ENCODE data around the gene ZNF23.

ZNF23 gene

GRCh38 chr16:71399801-71400563 is 62.1 kb downstream of the ZNF23 start:
- no peak for TF ChIP-seq CTCF (IDR thresholded peaks at IDR 0.05; ENCODE audit: borderline replicate concordance, control extremely low read depth, extremely low read depth, insufficient read depth, missing control alignments)
- DNase-seq (ENCODE audit: low spot score), result no peak
- in situ Hi-C loops (cut with MboI; ENCODE audit: low sequenced_read_pairs, unreplicated experiment), result no loop called here

Data from GM13976 (cell line).